OCI-LY7 (cell line): ENCODE results near the gene NDUFS5. TPM values are rescaled to one million over a fixed set of nuclear protein-coding genes. Genes with fewer than 3 reads are reported as not detected.

Source experiments
- BruUV-seq: library from RNA; stranded (reverse); fragments of 400-500 nt; replicated peaks from 2 replicates; lab custom pipeline; 2021; lab: Mats Ljungman, UMichigan
- CTCF ChIA-PET: fragments of 300-600 bp; sonication (Branson Sonifier 250); formaldehyde crosslinking; loops from one replicate; lab custom pipeline; 2022; ENCODE audit warnings: antibody characterized with exemption; ENCODE audit not compliant: unreplicated experiment; lab: Charles Lee
- POLR2A ChIA-PET: fragments of 300-600 bp; sonication (Branson Sonifier 250); formaldehyde crosslinking; loops from one replicate; lab custom pipeline; 2022; ENCODE audit warnings: antibody characterized with exemption; lab: Charles Lee
- DNase-seq: peaks from one replicate; pipeline ENCODE4 v3.0.0-alpha.2; 2015; ENCODE audit warnings: low spot score
- H2AFZ ChIP-seq: fragments of 200-600 bp; sonication (generic), shearing (Covaris generic); 2 replicates; pipeline ENCODE4 v1.6.1; 2014; ENCODE audit warnings: mild to moderate bottlenecking, antibody characterized with exemption, low read length, moderate library complexity
- H3K27ac ChIP-seq: fragments of 200-600 bp; sonication (generic); 2 replicates; pipeline ENCODE4 v1.5.1; 2014; ENCODE audit warnings: mixed run types, low read depth, mild to moderate bottlenecking, moderate library complexity, low read length, inconsistent platforms; ENCODE audit not compliant: poor library complexity, severe bottlenecking
- H3K36me3 ChIP-seq: fragments of 200-600 bp; sonication (generic); 2 replicates; pipeline ENCODE4 v1.6.1; 2014; ENCODE audit warnings: mild to moderate bottlenecking, antibody characterized with exemption, low read length, moderate library complexity, mixed read lengths; ENCODE audit not compliant: insufficient read depth
- H3K4me1 ChIP-seq: fragments of 200-600 bp; sonication (generic); 2 replicates; pipeline ENCODE4 v1.5.1; 2014; ENCODE audit warnings: mild to moderate bottlenecking, low read length; ENCODE audit not compliant: insufficient read depth, poor library complexity, severe bottlenecking
- H3K4me2 ChIP-seq: fragments of 200-600 bp; sonication (generic); 2 replicates; pipeline ENCODE4 v1.6.1; 2014; ENCODE audit warnings: mild to moderate bottlenecking, low read length
- H3K4me3 ChIP-seq: fragments of 200-600 bp; sonication (generic); 2 replicates; pipeline ENCODE4 v1.5.1; 2014; ENCODE audit warnings: mild to moderate bottlenecking, low read depth, low read length; ENCODE audit not compliant: poor library complexity, severe bottlenecking
- H3K79me2 ChIP-seq: fragments of 200-600 bp; sonication (generic); 2 replicates; pipeline ENCODE4 v1.6.1; 2016; ENCODE audit warnings: low read depth, mild to moderate bottlenecking, low read length, moderate library complexity, mixed read lengths; ENCODE audit not compliant: insufficient read depth
- H3K9me2 ChIP-seq: fragments of 200-600 bp; sonication (generic); 2 replicates; pipeline ENCODE4 v1.6.1; 2016; ENCODE audit warnings: mild to moderate bottlenecking, low read length, mixed read lengths; ENCODE audit not compliant: insufficient read depth
- H3K9me3 ChIP-seq: fragments of 200-600 bp; sonication (generic); 2 replicates; pipeline ENCODE4 v1.6.1; 2014; ENCODE audit warnings: mild to moderate bottlenecking, mixed run types, low read length, mixed read lengths
- H4K20me1 ChIP-seq: fragments of 200-600 bp; sonication (generic); 2 replicates; pipeline ENCODE4 v1.6.1; 2014; ENCODE audit warnings: mild to moderate bottlenecking, antibody characterized with exemption, low read length, moderate library complexity, mixed read lengths; ENCODE audit not compliant: insufficient read depth
- CTCF ChIP-seq: fragments of 200-600 bp; sonication (generic); conservative IDR thresholded peaks from 2 replicates; pipeline ENCODE4 v1.5.1; 2014; ENCODE audit warnings: mild to moderate bottlenecking, antibody characterized with exemption, low read length, moderate library complexity, mixed read lengths
- EZH2phosphoT487 ChIP-seq: fragments of 200-600 bp; sonication (generic); IDR thresholded peaks from 2 replicates; pipeline ENCODE4 v1.6.1; 2018; ENCODE audit warnings: low read depth, borderline replicate concordance, mild to moderate bottlenecking, mixed run types, antibody characterized with exemption, low read length, moderate library complexity, mixed read lengths
- intact Hi-C: fragments of 100-400 bp; cut with micrococcal nuclease; formaldehyde crosslinking; loops from one replicate; pipeline ENCODE4 v1.10.0; 2022; ENCODE audit not compliant: unreplicated experiment
- total RNA-seq, 2 experiments: library from RNA; depleted of rRNA in 1 of 2; stranded (reverse); fragments of >200 nt in 1 of 2; shearing (Covaris generic) in 1 of 2; gene quantifications; 2 replicates each; pipeline ENCODE4 v1.2.3, GENCODE V29; 2014 to 2022

The NDUFS5 gene
- total RNA-seq, 2 experiments from 2014 or later = 161 to 255 TPM

- CTCF ChIA-PET = no interaction called here
- no TSS peak for BruUV-seq
- no peaks in the 10 kb centered on the region for H3K9me3 ChIP-seq
- no peak overlapping the region for H3K27ac ChIP-seq
- no peaks in the 10 kb centered on the region for H4K20me1 ChIP-seq
- no peaks in the 10 kb centered on the region for H3K9me2 ChIP-seq
- H3K4me1 ChIP-seq = peaks cover 9% of the 10 kb centered on the region
- H3K4me2 ChIP-seq = no peak overlapping the region
- no peaks in the 10 kb centered on the region for H3K36me3 ChIP-seq
- DNase-seq = peak; percentile 37
- TF ChIP-seq EZH2phosphoT487 = no peak
- no peak for TF ChIP-seq CTCF
- intact Hi-C loops = no loop called here
- H2AFZ ChIP-seq = no peak overlapping the region
- POLR2A ChIA-PET = no interaction called here
- no peaks in the 10 kb centered on the region for H3K79me2 ChIP-seq
- no peak overlapping the region for H3K4me3 ChIP-seq
Observed at GRCh38 chr1:39047374-39048229, 21.5 kb downstream of the NDUFS5 start.

- POLR2A ChIA-PET = interaction anchor here (0.5 to 0.7 kb wide), 2 partner anchors 59 to 1731 kb away, joined by 3 read pairs; no protein-coding TSS in a partner anchor
- no peak overlapping the region for H3K27ac ChIP-seq
Observed at GRCh38 chr1:39048745-39049370, 22.7 kb downstream of the NDUFS5 start.

More at GRCh38 chr1:39048745-39049370, 22.7 kb downstream of the NDUFS5 start:
- Histone ChIP-seq H3K9me3 (no peaks in the 10 kb centered on the region), H2AFZ (no peak overlapping the region), H3K79me2 (no peaks in the 10 kb centered on the region), H3K36me3 (no peaks in the 10 kb centered on the region), H3K4me1 (peaks cover 9% of the 10 kb centered on the region), H3K4me2 (no peak overlapping the region), H4K20me1 (no peaks in the 10 kb centered on the region), H3K9me2 (no peaks in the 10 kb centered on the region), H3K4me3 (no peak overlapping the region)
- no peak for TF ChIP-seq CTCF
- intact Hi-C loops = no loop called here
- DNase-seq = no peak
- BruUV-seq = no TSS peak
- CTCF ChIA-PET = no interaction called here
